Dermis blood vessel endothelial cell (primary cell): ENCODE data around the gene CHPT1. TPM values are rescaled to one million over a fixed set of nuclear protein-coding genes. Genes with fewer than 3 reads are reported as not detected.

ENCODE experiments used
- DNase-seq: peaks from one replicate; pipeline ENCODE4 v3.0.0; 2010
- total RNA-seq: library from RNA; depleted of rRNA; stranded (reverse); fragments of >200 nt; gene quantifications from 2 replicates; pipeline ENCODE4 v1.2.3, GENCODE V29; 2014

Gene CHPT1
- total RNA-seq, 1 donor from 2014 or later: 28.8 TPM

DNA sequence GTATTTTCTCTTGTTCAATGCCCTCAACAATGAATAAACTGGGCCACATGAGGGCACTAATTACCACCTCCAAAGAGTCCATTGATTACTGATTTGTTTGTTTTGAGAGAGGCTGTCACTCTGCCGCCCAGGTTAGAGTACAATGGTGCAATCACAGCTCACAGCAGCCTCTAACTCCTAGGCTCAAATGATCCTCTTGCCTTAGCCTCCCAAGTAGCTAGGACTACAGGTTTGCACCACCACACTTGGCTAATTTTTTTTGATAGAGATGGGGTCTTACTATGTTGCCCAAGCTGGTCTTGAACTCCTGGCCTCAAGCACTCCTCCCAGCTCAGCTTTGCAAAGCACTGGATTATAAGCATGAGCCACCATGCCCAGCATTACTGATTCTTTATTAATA, 70.1 kb downstream of the CHPT1 start:
- DNase-seq: no peak

DNA sequence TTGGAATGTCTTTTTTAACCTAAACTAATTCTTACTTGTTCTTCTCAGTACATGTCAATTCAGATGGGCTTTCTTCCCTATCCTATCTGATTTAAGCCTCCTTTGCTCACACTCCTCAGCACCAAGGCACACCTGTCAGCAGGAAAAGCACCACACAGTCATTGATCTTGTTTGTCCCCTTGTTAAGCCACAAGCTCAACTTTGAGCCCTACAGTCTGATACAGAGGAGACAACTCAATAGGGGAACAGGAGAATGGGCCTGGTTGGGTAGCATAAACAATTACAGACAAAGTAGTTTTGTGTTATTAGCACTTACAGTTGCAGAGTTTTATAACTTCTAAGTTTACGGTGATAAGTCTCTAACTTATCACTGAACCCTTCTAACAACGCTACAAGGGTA, 71.3 kb downstream of the CHPT1 start:
- DNase-seq: no peak

DNA sequence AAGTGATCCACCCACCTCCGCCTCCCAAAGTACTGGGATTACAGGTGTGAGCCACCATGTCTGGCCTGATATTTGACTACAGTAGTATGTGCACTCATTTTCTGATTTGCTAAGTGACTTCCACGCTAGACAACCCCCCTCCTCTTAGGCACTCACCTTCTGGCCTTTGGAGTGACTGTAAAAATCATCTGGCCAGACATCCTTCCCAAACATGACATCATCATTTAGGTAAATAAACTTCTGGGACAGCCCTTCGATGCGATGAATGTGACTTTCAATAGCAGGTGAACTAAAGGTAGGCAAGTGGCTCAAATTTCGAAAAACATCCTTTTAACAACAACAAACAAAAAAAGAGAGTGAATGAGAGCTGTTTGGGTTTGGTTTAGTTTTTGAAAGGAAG, 72.4 kb downstream of the CHPT1 start:
- no peak for DNase-seq

GRCh38 chr12:101772012-101772775, 74.8 kb downstream of the CHPT1 start:
- no peak for DNase-seq

DNA sequence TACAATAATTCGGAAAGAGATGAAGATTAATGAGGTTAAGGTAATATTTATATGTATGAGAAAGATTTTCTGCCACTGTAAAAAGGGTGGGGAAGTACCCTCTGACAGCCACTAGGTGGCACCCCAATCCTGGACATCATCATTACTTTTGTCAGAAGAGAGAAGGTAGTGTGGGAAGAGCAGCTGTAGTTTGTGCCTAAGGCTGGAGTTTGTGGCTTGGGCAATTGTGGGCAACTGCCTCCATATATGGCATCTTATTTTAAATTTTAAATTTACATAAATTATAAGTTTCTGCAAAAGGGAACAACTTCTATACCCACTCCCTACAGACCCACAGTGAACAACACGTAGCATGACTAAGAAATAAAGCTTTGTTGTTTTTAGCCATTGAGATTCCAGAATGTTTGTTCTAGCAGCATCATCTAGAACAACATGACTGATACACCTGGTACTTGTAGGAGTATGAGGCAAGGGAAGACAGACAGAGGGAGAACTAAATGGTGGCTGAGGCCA, 76.3 kb downstream of the CHPT1 start:
- peak; percentile 85 for DNase-seq

- DNase-seq: no peak
Measured at GRCh38 chr12:101775816-101776215, 78.4 kb downstream of the CHPT1 start.

- DNase-seq: no peak
Measured at GRCh38 chr12:101777485-101777884, 80.0 kb downstream of the CHPT1 start.

DNA sequence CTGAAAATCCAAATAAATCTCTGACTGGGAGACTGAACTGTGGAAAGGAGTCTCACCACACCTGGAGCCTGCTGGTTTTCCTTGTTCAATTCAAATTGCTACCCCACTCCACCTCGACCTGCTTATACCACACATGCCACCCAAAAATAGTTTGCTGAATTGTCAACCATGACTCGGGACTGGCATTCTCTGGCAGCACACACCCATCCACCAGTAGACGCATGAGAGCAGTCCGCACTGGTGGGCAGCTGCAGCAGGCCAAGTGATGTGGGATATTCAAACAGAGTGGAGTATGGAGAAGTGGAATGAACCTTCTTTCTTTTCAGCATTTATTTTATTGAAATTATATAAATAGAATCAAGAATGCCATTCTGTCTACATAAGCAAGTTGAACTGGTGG, 80.5 kb downstream of the CHPT1 start:
- DNase-seq: no peak

Other genes with a start within 250 kb of the CHPT1 start
- not detected in 2 replicates for gene SPIC, start 222.3 kb upstream of the CHPT1 start, total RNA-seq
- gene MYBPC1, start 102.7 kb upstream of the CHPT1 start, total RNA-seq: not detected in 2 replicates
- 0.05 TPM in 1 of 2 replicates, not detected in the other for gene SYCP3, start 41.8 kb downstream of the CHPT1 start, total RNA-seq
- 28.2 and 37.3 TPM in 2 replicates for gene GNPTAB, start 133.3 kb downstream of the CHPT1 start, total RNA-seq
- 22.3 and 30.1 TPM in 2 replicates for gene DRAM1, start 179.9 kb downstream of the CHPT1 start, total RNA-seq